HEK293T (cell line): ENCODE data around the gene CNTLN.

Source experiments
- CTCF ChIA-PET: fragments of 350-600 bp; formaldehyde crosslinking; extraction: SDS; loops from one replicate; lab custom pipeline; 2021; ENCODE audit warnings: antibody characterized with exemption, inconsistent platforms; lab: Yijun Ruan, JAX
- POLR2A ChIA-PET: fragments of 350-600 bp; formaldehyde crosslinking; extraction: SDS; loops from one replicate; lab custom pipeline; 2020; ENCODE audit warnings: antibody characterized with exemption, inconsistent platforms; lab: Yijun Ruan, JAX
- DNase-seq: peaks from one replicate; pipeline ENCODE4 v3.0.0; 2012; ENCODE audit warnings: mixed read lengths; ENCODE audit errors: extremely low spot score
- ARNT ChIP-seq: fragments of 450-650 bp; IDR thresholded peaks from 2 replicates; pipeline ENCODE4 v1.6.1; 2017; ENCODE audit warnings: mild to moderate bottlenecking
- BHLHE40 ChIP-seq: fragments of 450-650 bp; IDR thresholded peaks from 2 replicates; pipeline ENCODE4 v1.6.1; 2016; ENCODE audit warnings: mild to moderate bottlenecking, moderate library complexity, borderline replicate concordance
- CTBP1 ChIP-seq: fragments of 450-650 bp; IDR thresholded peaks from 2 replicates; pipeline ENCODE4 v1.6.1; 2016; ENCODE audit warnings: borderline replicate concordance
- ELF4 ChIP-seq: fragments of 450-650 bp; IDR thresholded peaks from 2 replicates; pipeline ENCODE4 v1.6.1; 2017; ENCODE audit warnings: antibody characterized with exemption
- FOXA1 ChIP-seq: fragments of 450-650 bp; IDR thresholded peaks from 2 replicates; pipeline ENCODE4 v1.6.1; 2016; ENCODE audit warnings: mild to moderate bottlenecking
- FOXK2 ChIP-seq: fragments of 450-650 bp; IDR thresholded peaks from 2 replicates; pipeline ENCODE4 v1.6.1; 2016; ENCODE audit warnings: mild to moderate bottlenecking
- FOXM1 ChIP-seq: fragments of 450-650 bp; IDR thresholded peaks from 2 replicates; pipeline ENCODE4 v1.6.1; 2017; ENCODE audit warnings: mild to moderate bottlenecking, borderline replicate concordance
- HDGF ChIP-seq: fragments of 450-650 bp; IDR thresholded peaks from 2 replicates; pipeline ENCODE4 v1.6.1; 2017; ENCODE audit warnings: antibody characterized with exemption, borderline replicate concordance
- L3MBTL2 ChIP-seq: fragments of 450-650 bp; conservative IDR thresholded peaks from 2 replicates; pipeline ENCODE4 v1.6.1; 2016; ENCODE audit warnings: mild to moderate bottlenecking
- LEF1 ChIP-seq: fragments of 450-650 bp; IDR thresholded peaks from 2 replicates; pipeline ENCODE4 v1.6.1; 2017; ENCODE audit warnings: mild to moderate bottlenecking, borderline replicate concordance
- NFRKB ChIP-seq: fragments of 450-650 bp; IDR thresholded peaks from 2 replicates; pipeline ENCODE4 v1.6.1; 2016; ENCODE audit warnings: mild to moderate bottlenecking, moderate library complexity
- PKNOX1 ChIP-seq: fragments of 450-650 bp; IDR thresholded peaks from 2 replicates; pipeline ENCODE4 v1.6.1; 2016
- SP1 ChIP-seq: fragments of 450-650 bp; IDR thresholded peaks from 2 replicates; pipeline ENCODE4 v1.6.1; 2017
- SUZ12 ChIP-seq: fragments of 450-650 bp; IDR thresholded peaks from 2 replicates; pipeline ENCODE4 v1.6.1; 2016; ENCODE audit warnings: mild to moderate bottlenecking
- TARDBP ChIP-seq: fragments of 450-650 bp; IDR thresholded peaks from 2 replicates; pipeline ENCODE4 v1.6.1; 2016
- ZNF384 ChIP-seq: fragments of 450-650 bp; IDR thresholded peaks from 2 replicates; pipeline ENCODE4 v1.6.1; 2016

Gene CNTLN

DNA sequence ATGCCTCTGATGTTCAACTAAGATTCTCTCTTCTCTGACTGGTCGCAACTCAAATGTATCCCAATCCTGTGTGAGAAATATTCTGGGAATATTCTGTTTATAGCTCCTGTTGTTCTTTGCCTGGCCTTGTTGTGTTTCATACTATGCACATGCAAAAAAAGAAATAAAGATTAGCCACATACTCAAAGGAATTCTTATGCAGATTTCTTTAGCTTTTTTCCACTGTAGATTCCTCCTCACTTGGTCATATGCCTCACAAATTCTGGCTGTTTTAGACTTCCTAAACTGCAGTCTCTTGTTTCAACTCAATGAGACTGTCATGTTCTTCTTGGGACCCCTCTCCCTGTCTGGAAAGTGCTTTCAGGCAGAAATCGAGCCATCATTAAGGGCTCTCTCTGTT lies 226.5 kb downstream of the CNTLN start:
- no peak for TF ChIP-seq SUZ12
- no peak for TF ChIP-seq ARNT
- no peak for TF ChIP-seq L3MBTL2
- no peak for TF ChIP-seq NFRKB
- TF ChIP-seq SP1 = no peak
- no peak for TF ChIP-seq ELF4
- TF ChIP-seq ZNF384 = no peak
- no peak for TF ChIP-seq HDGF
- TF ChIP-seq PKNOX1 = no peak
- no peak for TF ChIP-seq FOXK2
- TF ChIP-seq LEF1 = no peak
- no peak for TF ChIP-seq BHLHE40
- no peak for TF ChIP-seq FOXM1
- TF ChIP-seq TARDBP = no peak
- no peak for TF ChIP-seq FOXA1
- TF ChIP-seq CTBP1 = no peak
- DNase-seq = no peak
- POLR2A ChIA-PET = no interaction called here
- CTCF ChIA-PET = no interaction called here

DNA sequence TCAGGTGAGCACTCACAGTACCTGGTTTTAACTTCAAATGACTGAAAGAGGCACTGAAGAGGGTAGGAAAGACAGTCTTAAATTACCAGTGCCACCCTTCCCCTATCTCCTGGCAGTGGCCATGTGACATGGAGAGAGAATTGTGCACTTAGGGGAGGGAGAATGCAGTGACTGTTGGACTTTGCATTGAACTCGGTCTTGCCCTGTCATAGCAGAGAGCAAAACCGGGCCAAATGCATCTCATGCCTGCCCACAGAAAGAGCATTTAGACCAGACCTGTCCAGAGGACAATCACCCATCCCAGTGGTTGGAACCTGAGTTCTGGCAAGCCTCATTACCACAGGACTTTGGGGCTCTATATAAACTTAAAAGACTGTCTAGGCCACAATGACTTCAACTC lies 232.2 kb downstream of the CNTLN start:
- TF ChIP-seq BHLHE40 (no peak), SP1 (no peak), SUZ12 (no peak), PKNOX1 (no peak), FOXM1 (no peak), ELF4 (no peak), LEF1 (no peak), ZNF384 (no peak), NFRKB (no peak)
- DNase-seq = no peak
- POLR2A ChIA-PET = no interaction called here
- CTCF ChIA-PET = no interaction called here

DNA sequence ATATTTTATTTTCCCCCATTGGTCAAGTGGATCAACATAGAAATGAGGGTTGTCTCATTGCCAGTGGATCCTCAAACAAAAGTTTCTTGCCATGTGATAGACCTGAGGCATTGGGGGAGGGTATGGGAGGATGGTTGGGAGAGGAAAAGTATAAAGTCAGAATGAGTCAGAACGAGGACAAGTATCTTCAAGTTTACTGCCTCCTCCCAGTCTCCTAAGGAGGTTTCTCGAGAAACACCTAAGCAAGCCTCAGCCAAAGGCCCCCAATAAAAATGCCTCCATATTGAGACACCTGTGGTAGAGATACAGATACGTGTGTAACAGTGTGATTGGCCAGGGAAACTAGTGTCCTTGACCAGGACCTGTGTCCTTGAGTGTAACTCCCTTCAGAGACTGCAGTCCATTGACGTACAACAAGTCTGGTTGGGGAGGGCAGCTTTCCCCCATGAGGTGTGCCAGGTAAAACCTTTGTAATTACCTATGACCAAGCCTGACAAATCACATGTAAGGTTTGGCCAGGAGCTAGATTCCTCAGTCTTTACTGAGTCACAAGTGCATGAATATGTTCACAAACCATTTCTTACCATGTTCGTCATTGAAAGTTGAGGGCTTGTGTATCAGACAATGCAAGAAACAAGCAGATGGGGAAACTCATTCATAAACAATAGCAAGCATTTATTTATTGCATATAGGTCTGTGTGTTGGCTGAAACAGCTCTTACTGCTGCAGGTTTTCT lies 245.5 kb downstream of the CNTLN start:
- CTCF ChIA-PET = no interaction called here
- POLR2A ChIA-PET = no interaction called here
- DNase-seq = no peak

DNA sequence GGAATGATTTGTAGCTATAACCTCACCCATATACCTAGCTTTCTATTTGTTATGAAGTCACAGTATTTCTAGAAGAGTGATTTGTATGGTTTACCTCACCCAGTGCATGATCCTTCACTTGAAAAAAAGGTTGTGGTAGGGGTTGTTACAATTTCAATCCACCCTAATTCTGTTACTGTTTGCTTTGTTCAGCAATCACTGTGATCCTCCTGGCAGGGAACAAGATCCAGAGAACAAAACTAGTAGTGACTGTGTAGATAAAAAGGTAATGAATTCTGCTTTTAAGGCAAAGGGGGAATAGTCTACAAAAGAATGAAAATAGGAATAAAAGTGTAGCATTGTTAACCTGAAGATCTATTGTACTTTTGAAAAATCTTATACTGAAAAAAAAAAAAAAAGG lies 252.7 kb downstream of the CNTLN start:
- no peak for DNase-seq
- no peak for TF ChIP-seq TARDBP
- TF ChIP-seq FOXA1 = no peak
- TF ChIP-seq ELF4 = no peak
- TF ChIP-seq FOXM1 = no peak
- no peak for TF ChIP-seq ZNF384
- TF ChIP-seq BHLHE40 = no peak
- TF ChIP-seq CTBP1 = no peak
- no peak for TF ChIP-seq SP1
- no peak for TF ChIP-seq ARNT
- TF ChIP-seq L3MBTL2 = no peak
- no peak for TF ChIP-seq PKNOX1
- TF ChIP-seq SUZ12 = no peak
- ChIA-PET POLR2A (no interaction called here), CTCF (no interaction called here)

More for the DNA sequence above, 245.5 kb downstream of the CNTLN start:
- TF ChIP-seq FOXA1 (no peak), LEF1 (no peak), SP1 (no peak), BHLHE40 (no peak), PKNOX1 (no peak), CTBP1 (no peak), ARNT (no peak), FOXM1 (no peak), L3MBTL2 (no peak), FOXK2 (no peak), SUZ12 (no peak), ELF4 (no peak), ZNF384 (no peak), TARDBP (no peak), HDGF (no peak)

DNA sequence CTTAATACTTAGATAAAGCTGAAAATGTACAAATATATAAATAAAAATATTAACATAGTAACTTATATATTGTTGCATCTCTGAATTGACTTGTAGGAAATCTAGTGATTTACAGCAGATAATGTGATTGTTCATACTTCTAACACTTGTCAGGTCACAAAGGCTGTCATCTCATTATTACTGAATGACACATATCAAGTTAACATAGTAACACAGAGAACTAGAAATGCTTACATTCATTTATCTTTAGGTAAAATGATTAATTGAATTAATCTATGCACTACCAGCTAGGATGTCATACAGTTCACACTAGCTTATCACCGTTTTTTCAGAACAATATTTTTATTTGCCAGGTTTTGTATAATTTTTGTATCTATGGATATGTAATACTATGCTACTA lies 254.2 kb downstream of the CNTLN start:
- ChIA-PET CTCF (no interaction called here), POLR2A (no interaction called here)
- no peak for TF ChIP-seq ZNF384
- no peak for TF ChIP-seq TARDBP
- TF ChIP-seq FOXM1 = no peak
- no peak for TF ChIP-seq PKNOX1
- no peak for TF ChIP-seq CTBP1
- DNase-seq = no peak
